ENCODE data around the gene UBE3B. TPM values are rescaled to one million over a fixed set of nuclear protein-coding genes. Genes with fewer than 3 reads are reported as not detected.
A peak's percentile ranks its signal among the peaks of the same experiment; 100 is the strongest.

Gene UBE3B
- total RNA-seq, 1 donor from 2014 or later, result 32.2 TPM

DNA sequence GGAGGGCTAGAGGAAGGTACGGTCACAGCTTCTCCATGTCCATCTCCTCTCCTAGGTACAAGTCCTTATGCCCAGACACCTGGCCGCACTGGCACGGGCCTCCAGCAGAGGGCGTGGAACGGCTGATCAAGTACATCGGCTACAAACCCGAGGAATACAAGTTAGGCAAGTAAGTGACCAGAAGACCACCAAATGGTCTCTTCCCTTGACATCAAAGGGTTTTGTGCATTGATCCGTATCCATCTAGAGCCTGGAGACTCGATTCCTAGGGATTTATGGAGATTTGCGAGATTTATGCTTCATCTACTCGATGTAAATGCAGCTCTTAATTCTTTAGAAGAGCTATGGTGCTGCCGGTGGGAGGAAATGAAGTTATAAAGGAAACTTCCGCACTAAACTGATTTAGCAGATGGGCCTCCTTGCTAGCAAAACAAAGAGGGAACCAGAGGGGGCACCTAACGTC lies 44.6 kb upstream of the UBE3B start:
- H3K4me1 ChIP-seq, result no peaks in the 10 kb centered on the region
- no peaks in the 10 kb centered on the region for H3K36me3 ChIP-seq
- no peak overlapping the region for H3K4me3 ChIP-seq
- TF ChIP-seq, protein P1, sequence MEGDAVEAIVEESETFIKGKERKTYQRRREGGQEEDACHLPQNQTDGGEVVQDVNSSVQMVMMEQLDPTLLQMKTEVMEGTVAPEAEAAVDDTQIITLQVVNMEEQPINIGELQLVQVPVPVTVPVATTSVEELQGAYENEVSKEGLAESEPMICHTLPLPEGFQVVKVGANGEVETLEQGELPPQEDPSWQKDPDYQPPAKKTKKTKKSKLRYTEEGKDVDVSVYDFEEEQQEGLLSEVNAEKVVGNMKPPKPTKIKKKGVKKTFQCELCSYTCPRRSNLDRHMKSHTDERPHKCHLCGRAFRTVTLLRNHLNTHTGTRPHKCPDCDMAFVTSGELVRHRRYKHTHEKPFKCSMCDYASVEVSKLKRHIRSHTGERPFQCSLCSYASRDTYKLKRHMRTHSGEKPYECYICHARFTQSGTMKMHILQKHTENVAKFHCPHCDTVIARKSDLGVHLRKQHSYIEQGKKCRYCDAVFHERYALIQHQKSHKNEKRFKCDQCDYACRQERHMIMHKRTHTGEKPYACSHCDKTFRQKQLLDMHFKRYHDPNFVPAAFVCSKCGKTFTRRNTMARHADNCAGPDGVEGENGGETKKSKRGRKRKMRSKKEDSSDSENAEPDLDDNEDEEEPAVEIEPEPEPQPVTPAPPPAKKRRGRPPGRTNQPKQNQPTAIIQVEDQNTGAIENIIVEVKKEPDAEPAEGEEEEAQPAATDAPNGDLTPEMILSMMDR (IDR thresholded peaks at IDR 0.05), result peak; percentile 42 to 62 (median 51)
- TF ChIP-seq POLR2AphosphoS5 (IDR thresholded peaks at IDR 0.05; ENCODE audit: insufficient read depth in 1 of 2, low read depth in 1 of 2), result no peak
- DNase-seq (ENCODE audit: extremely low spot score in 2 of 2), result peak in 1 of 2 donors; percentile 92
- peak overlapping the region; percentile 2 for H3K27ac ChIP-seq
- intact Hi-C loops (cut with DNase I), result no loop called here
- no peaks in the 10 kb centered on the region for H3K9me3 ChIP-seq
- no peaks in the 10 kb centered on the region for H3K27me3 ChIP-seq

DNA sequence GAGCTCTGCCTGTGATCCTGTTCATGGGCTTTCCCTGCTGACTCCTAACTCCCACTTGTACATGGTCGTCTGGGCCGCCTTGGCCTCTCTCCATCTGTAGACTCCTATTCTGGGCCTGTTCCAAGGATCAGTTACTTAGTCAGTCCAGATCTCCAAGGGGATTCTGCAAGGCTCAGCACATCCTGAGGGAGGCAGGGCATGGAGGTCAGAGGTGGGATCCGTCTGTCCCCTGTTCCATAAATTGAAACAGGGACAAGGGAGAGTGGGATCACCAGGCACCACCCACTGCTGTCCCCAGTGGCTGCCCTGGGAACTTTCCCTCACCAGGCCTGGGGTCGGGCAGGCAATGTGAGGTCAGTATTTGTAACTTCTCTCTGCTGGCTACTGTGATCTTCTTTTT lies 43.8 kb upstream of the UBE3B start:
- intact Hi-C loops (cut with DNase I), result no loop called here
- no peak overlapping the region for H3K27ac ChIP-seq
- DNase-seq (ENCODE audit: extremely low spot score in 2 of 2), result no peak

DNA sequence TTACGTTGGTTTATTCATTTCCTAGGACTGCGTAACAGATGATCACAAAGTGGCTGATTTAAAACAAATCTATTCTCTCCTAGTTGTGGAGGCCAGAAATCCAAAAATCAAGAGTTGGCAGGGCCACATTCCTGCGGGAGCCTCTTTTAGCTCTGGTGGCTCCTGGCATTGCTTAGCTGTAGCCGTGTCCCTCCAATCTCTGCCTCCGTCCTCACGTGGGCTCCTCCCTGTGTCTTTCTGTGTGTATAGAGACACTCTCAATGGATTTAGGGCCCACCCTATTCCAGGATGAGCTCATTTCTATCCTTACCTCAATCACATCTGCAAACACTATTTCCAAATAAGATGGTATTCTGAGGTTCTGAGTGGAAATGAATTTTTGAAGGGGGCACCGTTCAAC lies 42.9 kb upstream of the UBE3B start:
- Histone ChIP-seq H3K27ac (no peak overlapping the region), H3K4me3 (no peak overlapping the region), H3K9me3 (no peaks in the 10 kb centered on the region), H3K4me1 (no peaks in the 10 kb centered on the region), H3K36me3 (no peaks in the 10 kb centered on the region), H3K27me3 (no peaks in the 10 kb centered on the region)
- intact Hi-C loops (cut with DNase I), result no loop called here
- DNase-seq (ENCODE audit: extremely low spot score in 2 of 2), result no peak
- TF ChIP-seq POLR2A (IDR thresholded peaks at IDR 0.05) (no peak), POLR2AphosphoS5 (IDR thresholded peaks at IDR 0.05; ENCODE audit: insufficient read depth in 1 of 2, low read depth in 1 of 2) (no peak)
- TF ChIP-seq, protein P1 (IDR thresholded peaks at IDR 0.05), result no peak

More for the DNA sequence above, 43.8 kb upstream of the UBE3B start:
- H3K36me3 ChIP-seq, result no peaks in the 10 kb centered on the region
- no peaks in the 10 kb centered on the region for H3K9me3 ChIP-seq
- H3K27me3 ChIP-seq, result no peaks in the 10 kb centered on the region
- no peak overlapping the region for H3K4me3 ChIP-seq
- H3K4me1 ChIP-seq, result no peaks in the 10 kb centered on the region
- TF ChIP-seq POLR2AphosphoS5 (IDR thresholded peaks at IDR 0.05; ENCODE audit: insufficient read depth in 1 of 2, low read depth in 1 of 2) (no peak), POLR2A (IDR thresholded peaks at IDR 0.05) (no peak)
- TF ChIP-seq, protein P1 (IDR thresholded peaks at IDR 0.05), result no peak

DNA sequence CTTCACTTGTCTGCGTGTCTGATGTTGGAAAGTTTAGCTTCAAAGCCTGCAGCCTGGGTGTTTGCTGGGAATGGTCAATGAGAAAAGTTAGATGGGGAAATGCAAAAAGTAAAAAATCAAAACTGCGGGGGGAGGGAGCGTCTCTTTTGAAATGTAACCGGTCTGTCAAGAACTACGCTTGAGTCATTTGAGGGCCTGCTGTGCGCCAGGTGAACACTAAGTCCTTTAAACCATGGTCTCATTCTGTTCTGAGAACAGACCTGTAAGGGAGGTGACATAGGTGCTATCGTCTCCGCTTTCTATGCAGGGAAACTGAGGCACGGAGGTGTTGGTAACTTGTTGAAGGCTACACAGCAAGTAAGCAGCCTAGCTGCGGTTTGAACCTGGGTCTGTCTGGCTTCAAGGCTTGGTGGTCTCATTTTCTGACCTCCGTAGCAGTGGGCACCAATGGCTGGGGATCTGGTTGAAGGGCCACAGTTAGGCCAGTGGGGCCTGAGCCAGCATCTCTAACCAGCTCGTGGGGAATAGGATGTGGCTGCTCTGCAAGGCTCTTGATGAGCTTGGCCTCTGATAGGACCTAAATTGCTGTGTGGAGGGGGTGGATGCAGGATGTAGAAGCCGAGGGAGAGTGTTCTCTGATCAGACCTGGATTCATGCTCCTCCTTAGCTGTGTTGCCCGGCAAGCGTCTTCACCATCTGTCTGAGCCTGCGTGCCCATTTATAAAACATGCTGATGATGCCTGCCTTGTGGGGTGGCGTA lies 41.8 kb upstream of the UBE3B start:
- Histone ChIP-seq H3K27me3 (no peaks in the 10 kb centered on the region), H3K27ac (no peak overlapping the region), H3K9me3 (no peaks in the 10 kb centered on the region), H3K4me3 (no peak overlapping the region), H3K36me3 (no peaks in the 10 kb centered on the region), H3K4me1 (no peaks in the 10 kb centered on the region)
- intact Hi-C loops (cut with DNase I), result no loop called here
- no peak for DNase-seq (ENCODE audit: extremely low spot score in 2 of 2)
- TF ChIP-seq, protein P1 (IDR thresholded peaks at IDR 0.05), result no peak
- TF ChIP-seq POLR2A (IDR thresholded peaks at IDR 0.05) (no peak), POLR2AphosphoS5 (IDR thresholded peaks at IDR 0.05; ENCODE audit: insufficient read depth in 1 of 2, low read depth in 1 of 2) (no peak)

DNA sequence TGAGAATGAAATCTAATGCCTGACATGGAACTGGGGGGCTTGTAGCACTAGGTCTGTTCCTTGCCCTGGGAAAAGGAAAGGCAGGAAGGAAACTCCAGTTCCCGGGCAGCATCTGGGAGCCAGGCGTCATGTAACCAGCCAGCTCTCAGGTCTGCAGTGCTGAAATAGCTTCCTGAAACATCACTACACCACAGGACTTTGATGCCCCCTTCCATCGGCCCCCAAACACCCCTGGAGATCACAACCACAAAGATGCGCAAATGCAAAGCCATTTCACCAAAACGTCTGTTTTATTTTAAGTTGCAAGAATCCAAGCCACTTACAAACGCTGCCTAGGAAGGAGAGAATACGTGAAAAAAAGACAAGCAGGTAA lies 41.3 kb upstream of the UBE3B start:
- intact Hi-C loops (cut with DNase I), result no loop called here
- H3K4me1 ChIP-seq, result no peaks in the 10 kb centered on the region
- H3K36me3 ChIP-seq, result no peaks in the 10 kb centered on the region
- no peaks in the 10 kb centered on the region for H3K9me3 ChIP-seq
- DNase-seq (ENCODE audit: extremely low spot score in 2 of 2), result no peak
- no peak overlapping the region for H3K4me3 ChIP-seq
- TF ChIP-seq POLR2AphosphoS5 (IDR thresholded peaks at IDR 0.05; ENCODE audit: insufficient read depth in 1 of 2, low read depth in 1 of 2) (no peak), POLR2A (IDR thresholded peaks at IDR 0.05) (no peak)
- TF ChIP-seq, protein P1 (IDR thresholded peaks at IDR 0.05), result no peak
- H3K27ac ChIP-seq, result no peak overlapping the region
- no peaks in the 10 kb centered on the region for H3K27me3 ChIP-seq
